SK-N-SH treated with all-trans-retinoic acid at 6 μM for 48 hours (cell line): ENCODE measurements around the gene KCTD13.

Experiments
- ATAC-seq: fragments of 200-7000 bp; cut with Tn5 transposase; 3 replicates; pipeline ENCODE4 v1.9.1; 2020; ENCODE audit warnings: mild to moderate bottlenecking, moderate library complexity
- CREB5 ChIP-seq: fragments of 250-450 bp; sonication (Bioruptor Pico); IDR thresholded peaks from 2 replicates; pipeline ENCODE4 v1.5.1; 2020; ENCODE audit warnings: low read depth, mild to moderate bottlenecking, moderate library complexity
- CSDC2 ChIP-seq: fragments of 250-450 bp; sonication (Bioruptor Pico); IDR thresholded peaks from 2 replicates; pipeline ENCODE4 v1.5.0; 2020; ENCODE audit warnings: mild to moderate bottlenecking, moderate library complexity
- ESRRG ChIP-seq: fragments of 250-450 bp; sonication (Bioruptor Pico); IDR thresholded peaks from 2 replicates; pipeline ENCODE4 v1.6.1; 2021; ENCODE audit warnings: mild to moderate bottlenecking
- GLIS3 ChIP-seq: fragments of 250-450 bp; sonication (Bioruptor Pico); IDR thresholded peaks from 2 replicates; pipeline ENCODE4 v1.5.0; 2020; ENCODE audit warnings: mild to moderate bottlenecking, moderate library complexity
- ISL1 ChIP-seq: fragments of 250-450 bp; sonication (Bioruptor Pico); IDR thresholded peaks from 2 replicates; pipeline ENCODE4 v2.1.2; 2022; ENCODE audit warnings: mild to moderate bottlenecking, moderate library complexity
- OSR1 ChIP-seq: fragments of 250-450 bp; sonication (Bioruptor Pico); IDR thresholded peaks from 2 replicates; pipeline ENCODE4 v1.8.0; 2022; ENCODE audit warnings: moderate library complexity, mild to moderate bottlenecking, inconsistent platforms
- POU6F1 ChIP-seq: fragments of 250-450 bp; sonication (Bioruptor Pico); IDR thresholded peaks from 2 replicates; pipeline ENCODE4 v1.8.0; 2021; ENCODE audit warnings: low read depth, mild to moderate bottlenecking, moderate library complexity, borderline replicate concordance
- PPARA ChIP-seq: fragments of 250-450 bp; sonication (Bioruptor Pico); IDR thresholded peaks from 2 replicates; pipeline ENCODE4 v1.5.0; 2020; ENCODE audit warnings: mild to moderate bottlenecking, borderline replicate concordance
- RARB ChIP-seq: fragments of 250-450 bp; sonication (Bioruptor Pico); IDR thresholded peaks from 2 replicates; pipeline ENCODE4 v1.8.0; 2021; ENCODE audit warnings: mild to moderate bottlenecking, moderate library complexity
- TCF4 ChIP-seq: fragments of 250-450 bp; sonication (Bioruptor Pico); IDR thresholded peaks from 2 replicates; pipeline ENCODE4 v1.8.0; 2021; ENCODE audit warnings: mild to moderate bottlenecking, moderate library complexity, borderline replicate concordance
- TOX ChIP-seq: fragments of 250-450 bp; sonication (Bioruptor Pico); IDR thresholded peaks from 2 replicates; pipeline ENCODE4 v1.8.0; 2021; ENCODE audit warnings: mild to moderate bottlenecking, moderate library complexity, borderline replicate concordance
- TSHZ2 ChIP-seq: fragments of 250-450 bp; sonication (Bioruptor Pico); IDR thresholded peaks from 2 replicates; pipeline ENCODE4 v1.5.0; 2020; ENCODE audit warnings: mild to moderate bottlenecking, moderate library complexity
- ZC3H10 ChIP-seq: fragments of 250-450 bp; sonication (Bioruptor Pico); IDR thresholded peaks from 2 replicates; pipeline ENCODE4 v1.5.1; 2021; ENCODE audit warnings: mild to moderate bottlenecking, moderate library complexity
- ZFP3 ChIP-seq: fragments of 250-450 bp; sonication (Bioruptor Pico); IDR thresholded peaks from 2 replicates; pipeline ENCODE4 v1.5.0; 2020; ENCODE audit warnings: mild to moderate bottlenecking, moderate library complexity
- ZFP30 ChIP-seq: fragments of 450-650 bp; formaldehyde crosslinking; IDR thresholded peaks from 2 replicates; pipeline ENCODE4 v1.5.0; 2022; ENCODE audit warnings: mild to moderate bottlenecking, moderate library complexity
- ZNF565 ChIP-seq: fragments of 450-650 bp; formaldehyde crosslinking; conservative IDR thresholded peaks from 2 replicates; pipeline ENCODE4 v1.5.0; 2020; ENCODE audit warnings: low read depth, mild to moderate bottlenecking, moderate library complexity
- ZNF70 ChIP-seq: fragments of 450-650 bp; formaldehyde crosslinking; IDR thresholded peaks from 2 replicates; pipeline ENCODE4 v1.5.0; 2020; ENCODE audit warnings: mild to moderate bottlenecking, moderate library complexity
- TF ChIP-seq, protein P1 (sequence below): fragments of 250-450 bp; sonication (Bioruptor Pico); IDR thresholded peaks from 2 replicates; pipeline ENCODE4 v1.5.1; 2021; ENCODE audit warnings: mild to moderate bottlenecking, moderate library complexity

KCTD13 gene

GRCh38 chr16:29858149-29858849 lies 67.7 kb downstream of the KCTD13 start (continued):
- TF ChIP-seq, protein P1, sequence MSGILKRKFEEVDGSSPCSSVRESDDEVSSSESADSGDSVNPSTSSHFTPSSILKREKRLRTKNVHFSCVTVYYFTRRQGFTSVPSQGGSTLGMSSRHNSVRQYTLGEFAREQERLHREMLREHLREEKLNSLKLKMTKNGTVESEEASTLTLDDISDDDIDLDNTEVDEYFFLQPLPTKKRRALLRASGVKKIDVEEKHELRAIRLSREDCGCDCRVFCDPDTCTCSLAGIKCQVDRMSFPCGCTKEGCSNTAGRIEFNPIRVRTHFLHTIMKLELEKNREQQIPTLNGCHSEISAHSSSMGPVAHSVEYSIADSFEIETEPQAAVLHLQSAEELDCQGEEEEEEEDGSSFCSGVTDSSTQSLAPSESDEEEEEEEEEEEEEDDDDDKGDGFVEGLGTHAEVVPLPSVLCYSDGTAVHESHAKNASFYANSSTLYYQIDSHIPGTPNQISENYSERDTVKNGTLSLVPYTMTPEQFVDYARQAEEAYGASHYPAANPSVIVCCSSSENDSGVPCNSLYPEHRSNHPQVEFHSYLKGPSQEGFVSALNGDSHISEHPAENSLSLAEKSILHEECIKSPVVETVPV (CRISPR knock-in tag) = no peak
- TF ChIP-seq GLIS3 = no peak
- TF ChIP-seq ZNF565 (CRISPR knock-in tag) = no peak
- TF ChIP-seq TSHZ2 = no peak
- TF ChIP-seq ESRRG (CRISPR knock-in tag) = no peak

- ATAC-seq = peak; percentile 19
- TF ChIP-seq ZNF565 (CRISPR knock-in tag) (no peak), OSR1 (CRISPR knock-in tag) (no peak), CREB5 (no peak), GLIS3 (no peak), ZNF70 (CRISPR knock-in tag) (no peak), ZC3H10 (CRISPR knock-in tag) (no peak), ISL1 (no peak), RARB (CRISPR knock-in tag) (no peak), CSDC2 (CRISPR knock-in tag) (no peak), TSHZ2 (no peak), PPARA (no peak), TOX (no peak), ZFP3 (CRISPR knock-in tag) (no peak), POU6F1 (CRISPR knock-in tag) (no peak), ZFP30 (CRISPR knock-in tag) (no peak), TCF4 (CRISPR knock-in tag) (no peak)
- TF ChIP-seq, protein P1 (CRISPR knock-in tag) = no peak
These were observed 68.8 kb downstream of the KCTD13 start for GRCh38 chr16:29857133-29857760.
